H1 (cell line): ENCODE measurements around the gene GRIK4. TPM values are rescaled to one million over a fixed set of nuclear protein-coding genes. Genes with fewer than 3 reads are reported as not detected.

Experiments
- ASH2L ChIP-seq: fragments of 200-600, 300-600 bp; sonication (generic); IDR thresholded peaks from one replicate; pipeline ENCODE4 v1.7.1; 2017; ENCODE audit warnings: low read length
- polyA plus RNA-seq, 7 experiments: library from polyadenylated mRNA; depleted of rRNA in 3 of 7; stranded (reverse) in 5 of 7; unstranded in 2 of 7; fragments of >200 nt in 5 of 7; fragments of 200-250 nt in 2 of 7; gene quantifications; 1 replicate in 5 of 7; 2 replicates in 1 of 7; 4 replicates in 1 of 7; pipeline versions ENCODE4 v1.2.1 to v1.2.3, GENCODE V29; 2011 to 2013; ENCODE audit warnings: missing spikeins in 2 of 7, mixed read lengths in 2 of 7
- total RNA-seq: library from RNA; stranded (reverse); fragmentation: NEBNext Ultra II Directional; extraction: Animal tissue kit (Norgen Biotek cat#: 25700); gene quantifications from 2 replicates; pipeline ENCODE4 v1.2.1, GENCODE V29; 2021
- TF ChIP-seq, protein P1 (sequence below): fragments of 300-600 bp; sonication (generic); IDR thresholded peaks from 2 replicates; pipeline ENCODE4 v1.7.1; 2012; ENCODE audit warnings: low read length, moderate library complexity, mild to moderate bottlenecking, inconsistent platforms; ENCODE audit not compliant: insufficient replicate concordance

The GRIK4 gene
- total and polyA plus RNA-seq, 2 of the 8 experiments (the other 6 are each of a cell fraction or from before 2014, with no cell fraction given): 1.2 to 2.9 TPM

DNA sequence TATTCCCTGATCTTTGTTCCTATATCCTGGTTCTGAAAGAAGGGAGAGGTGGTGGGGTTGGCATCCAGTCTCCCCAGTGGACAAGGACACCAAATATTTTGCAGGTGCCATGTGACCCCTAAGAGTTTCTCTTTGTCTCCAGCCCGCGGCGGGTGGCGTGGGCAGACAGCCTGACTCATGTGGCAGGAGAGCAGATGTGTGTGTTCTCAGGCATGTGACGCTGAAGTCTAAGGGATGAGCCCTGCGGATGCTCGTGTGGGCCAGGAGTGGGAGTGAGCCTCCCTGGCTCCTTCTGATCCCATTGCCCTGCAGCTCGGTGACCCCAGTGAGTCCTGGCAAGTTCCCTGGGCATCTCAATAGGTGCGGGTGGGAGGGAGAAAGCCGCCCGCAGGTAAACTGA lies 417.5 kb downstream of the GRIK4 start (continued):
- TF ChIP-seq, protein P1, sequence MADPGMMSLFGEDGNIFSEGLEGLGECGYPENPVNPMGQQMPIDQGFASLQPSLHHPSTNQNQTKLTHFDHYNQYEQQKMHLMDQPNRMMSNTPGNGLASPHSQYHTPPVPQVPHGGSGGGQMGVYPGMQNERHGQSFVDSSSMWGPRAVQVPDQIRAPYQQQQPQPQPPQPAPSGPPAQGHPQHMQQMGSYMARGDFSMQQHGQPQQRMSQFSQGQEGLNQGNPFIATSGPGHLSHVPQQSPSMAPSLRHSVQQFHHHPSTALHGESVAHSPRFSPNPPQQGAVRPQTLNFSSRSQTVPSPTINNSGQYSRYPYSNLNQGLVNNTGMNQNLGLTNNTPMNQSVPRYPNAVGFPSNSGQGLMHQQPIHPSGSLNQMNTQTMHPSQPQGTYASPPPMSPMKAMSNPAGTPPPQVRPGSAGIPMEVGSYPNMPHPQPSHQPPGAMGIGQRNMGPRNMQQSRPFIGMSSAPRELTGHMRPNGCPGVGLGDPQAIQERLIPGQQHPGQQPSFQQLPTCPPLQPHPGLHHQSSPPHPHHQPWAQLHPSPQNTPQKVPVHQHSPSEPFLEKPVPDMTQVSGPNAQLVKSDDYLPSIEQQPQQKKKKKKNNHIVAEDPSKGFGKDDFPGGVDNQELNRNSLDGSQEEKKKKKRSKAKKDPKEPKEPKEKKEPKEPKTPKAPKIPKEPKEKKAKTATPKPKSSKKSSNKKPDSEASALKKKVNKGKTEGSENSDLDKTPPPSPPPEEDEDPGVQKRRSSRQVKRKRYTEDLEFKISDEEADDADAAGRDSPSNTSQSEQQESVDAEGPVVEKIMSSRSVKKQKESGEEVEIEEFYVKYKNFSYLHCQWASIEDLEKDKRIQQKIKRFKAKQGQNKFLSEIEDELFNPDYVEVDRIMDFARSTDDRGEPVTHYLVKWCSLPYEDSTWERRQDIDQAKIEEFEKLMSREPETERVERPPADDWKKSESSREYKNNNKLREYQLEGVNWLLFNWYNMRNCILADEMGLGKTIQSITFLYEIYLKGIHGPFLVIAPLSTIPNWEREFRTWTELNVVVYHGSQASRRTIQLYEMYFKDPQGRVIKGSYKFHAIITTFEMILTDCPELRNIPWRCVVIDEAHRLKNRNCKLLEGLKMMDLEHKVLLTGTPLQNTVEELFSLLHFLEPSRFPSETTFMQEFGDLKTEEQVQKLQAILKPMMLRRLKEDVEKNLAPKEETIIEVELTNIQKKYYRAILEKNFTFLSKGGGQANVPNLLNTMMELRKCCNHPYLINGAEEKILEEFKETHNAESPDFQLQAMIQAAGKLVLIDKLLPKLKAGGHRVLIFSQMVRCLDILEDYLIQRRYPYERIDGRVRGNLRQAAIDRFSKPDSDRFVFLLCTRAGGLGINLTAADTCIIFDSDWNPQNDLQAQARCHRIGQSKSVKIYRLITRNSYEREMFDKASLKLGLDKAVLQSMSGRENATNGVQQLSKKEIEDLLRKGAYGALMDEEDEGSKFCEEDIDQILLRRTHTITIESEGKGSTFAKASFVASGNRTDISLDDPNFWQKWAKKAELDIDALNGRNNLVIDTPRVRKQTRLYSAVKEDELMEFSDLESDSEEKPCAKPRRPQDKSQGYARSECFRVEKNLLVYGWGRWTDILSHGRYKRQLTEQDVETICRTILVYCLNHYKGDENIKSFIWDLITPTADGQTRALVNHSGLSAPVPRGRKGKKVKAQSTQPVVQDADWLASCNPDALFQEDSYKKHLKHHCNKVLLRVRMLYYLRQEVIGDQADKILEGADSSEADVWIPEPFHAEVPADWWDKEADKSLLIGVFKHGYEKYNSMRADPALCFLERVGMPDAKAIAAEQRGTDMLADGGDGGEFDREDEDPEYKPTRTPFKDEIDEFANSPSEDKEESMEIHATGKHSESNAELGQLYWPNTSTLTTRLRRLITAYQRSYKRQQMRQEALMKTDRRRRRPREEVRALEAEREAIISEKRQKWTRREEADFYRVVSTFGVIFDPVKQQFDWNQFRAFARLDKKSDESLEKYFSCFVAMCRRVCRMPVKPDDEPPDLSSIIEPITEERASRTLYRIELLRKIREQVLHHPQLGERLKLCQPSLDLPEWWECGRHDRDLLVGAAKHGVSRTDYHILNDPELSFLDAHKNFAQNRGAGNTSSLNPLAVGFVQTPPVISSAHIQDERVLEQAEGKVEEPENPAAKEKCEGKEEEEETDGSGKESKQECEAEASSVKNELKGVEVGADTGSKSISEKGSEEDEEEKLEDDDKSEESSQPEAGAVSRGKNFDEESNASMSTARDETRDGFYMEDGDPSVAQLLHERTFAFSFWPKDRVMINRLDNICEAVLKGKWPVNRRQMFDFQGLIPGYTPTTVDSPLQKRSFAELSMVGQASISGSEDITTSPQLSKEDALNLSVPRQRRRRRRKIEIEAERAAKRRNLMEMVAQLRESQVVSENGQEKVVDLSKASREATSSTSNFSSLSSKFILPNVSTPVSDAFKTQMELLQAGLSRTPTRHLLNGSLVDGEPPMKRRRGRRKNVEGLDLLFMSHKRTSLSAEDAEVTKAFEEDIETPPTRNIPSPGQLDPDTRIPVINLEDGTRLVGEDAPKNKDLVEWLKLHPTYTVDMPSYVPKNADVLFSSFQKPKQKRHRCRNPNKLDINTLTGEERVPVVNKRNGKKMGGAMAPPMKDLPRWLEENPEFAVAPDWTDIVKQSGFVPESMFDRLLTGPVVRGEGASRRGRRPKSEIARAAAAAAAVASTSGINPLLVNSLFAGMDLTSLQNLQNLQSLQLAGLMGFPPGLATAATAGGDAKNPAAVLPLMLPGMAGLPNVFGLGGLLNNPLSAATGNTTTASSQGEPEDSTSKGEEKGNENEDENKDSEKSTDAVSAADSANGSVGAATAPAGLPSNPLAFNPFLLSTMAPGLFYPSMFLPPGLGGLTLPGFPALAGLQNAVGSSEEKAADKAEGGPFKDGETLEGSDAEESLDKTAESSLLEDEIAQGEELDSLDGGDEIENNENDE: no peak
- TF ChIP-seq ASH2L: no peak
